GM23248 (cell line): ENCODE data around the gene ALG2.

Experiments
- EZH2 ChIP-seq: fragments of 200-600 bp; sonication (generic); IDR thresholded peaks from 2 replicates; pipeline ENCODE4 v1.6.1; 2018; ENCODE audit warnings: antibody characterized with exemption, mild to moderate bottlenecking; ENCODE audit not compliant: insufficient read depth, poor library complexity, severe bottlenecking
- EZH2phosphoT487 ChIP-seq: fragments of 200-600 bp; sonication (generic); IDR thresholded peaks from 2 replicates; pipeline ENCODE4 v1.6.1; 2018; ENCODE audit warnings: antibody characterized with exemption, moderate library complexity, mild to moderate bottlenecking, low read depth; ENCODE audit not compliant: insufficient read depth

DNA sequence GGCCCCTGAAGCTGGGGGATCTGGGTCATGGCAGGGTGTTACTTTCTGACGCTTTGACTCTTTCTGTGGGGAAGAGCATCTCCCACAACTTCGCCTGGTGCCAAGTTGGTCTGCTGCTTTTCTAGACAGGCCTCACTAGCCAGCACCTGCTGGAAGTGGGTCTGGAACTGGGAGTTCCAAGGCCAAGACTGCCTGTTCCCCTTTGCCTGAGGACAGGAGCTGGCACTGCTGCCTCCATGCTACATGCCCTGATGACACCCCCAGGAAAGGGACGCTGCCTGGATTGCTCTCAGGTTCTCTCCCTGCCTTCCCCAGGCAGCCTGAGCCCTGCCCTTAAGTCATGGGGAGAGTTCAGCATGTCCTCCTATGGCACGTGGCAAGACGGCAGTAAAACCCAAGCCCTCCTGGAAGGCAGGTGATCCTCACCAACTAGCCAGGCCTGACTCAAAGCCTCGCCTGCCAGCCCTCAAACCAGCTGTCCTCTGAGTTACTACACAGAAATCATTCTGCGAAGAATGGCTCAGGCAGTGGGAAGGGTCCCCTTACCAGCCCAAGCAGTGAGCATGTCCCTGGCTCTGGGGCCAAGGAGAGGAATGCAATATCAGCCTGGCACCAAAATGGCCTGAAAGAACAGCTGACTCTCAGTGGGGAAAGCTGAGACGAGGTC lies 36.1 kb upstream of the ALG2 start:
- TF ChIP-seq EZH2phosphoT487 = no peak
- no peak for TF ChIP-seq EZH2
